NCI-H2107 (cell line): ENCODE measurements around the gene HPD.
"Not testable (repeated sequence)": the region's sequence is repeated elsewhere in the genome, so short reads cannot be mapped to it uniquely, and the experiment has no call there.

ENCODE experiments used
- DNase-seq: peaks from one replicate; lab custom pipeline; 2025; lab: John Stamatoyannopoulos, UW

Gene HPD

GRCh38 chr12:121861636-121862254 is 3.1 kb upstream of the HPD start:
- no peak for DNase-seq

GRCh38 chr12:121860699-121861098 is 2.0 kb upstream of the HPD start:
- not testable (repeated sequence) for DNase-seq

- DNase-seq = no peak
Measured at GRCh38 chr12:121860257-121860656, 1.6 kb upstream of the HPD start.

- DNase-seq = no peak
Measured at GRCh38 chr12:121858318-121858661, 369 bp downstream of the HPD start.

- DNase-seq = no peak
Measured at GRCh38 chr12:121857322-121858246, 1.1 kb downstream of the HPD start.

- not testable (repeated sequence) for DNase-seq
Measured at GRCh38 chr12:121852392-121852791, 6.3 kb downstream of the HPD start.

GRCh38 chr12:121849665-121850064 is 9.0 kb downstream of the HPD start:
- DNase-seq = no peak

GRCh38 chr12:121849211-121849610 is 9.4 kb downstream of the HPD start:
- DNase-seq = no peak

GRCh38 chr12:121845701-121846100 is 13.0 kb downstream of the HPD start:
- DNase-seq = no peak

GRCh38 chr12:121843236-121843982 is 15.2 kb downstream of the HPD start:
- DNase-seq = no peak

GRCh38 chr12:121839993-121840761 is 18.5 kb downstream of the HPD start:
- DNase-seq = no peak

GRCh38 chr12:121839106-121839992 is 19.3 kb downstream of the HPD start:
- DNase-seq = peak; percentile 98

- no peak for DNase-seq
Measured at GRCh38 chr12:121838126-121838525, 20.5 kb downstream of the HPD start.

- no peak for DNase-seq
Measured at GRCh38 chr12:121837680-121838079, 21.0 kb downstream of the HPD start.

GRCh38 chr12:121831571-121832245 is 27.0 kb downstream of the HPD start:
- no peak for DNase-seq

GRCh38 chr12:121830588-121831265 is 27.9 kb downstream of the HPD start:
- no peak for DNase-seq

- DNase-seq = no peak
Measured at GRCh38 chr12:121830134-121830533, 28.5 kb downstream of the HPD start.

- no peak for DNase-seq
Measured at GRCh38 chr12:121829250-121829918, 29.3 kb downstream of the HPD start.

GRCh38 chr12:121828826-121829225 is 29.8 kb downstream of the HPD start:
- no peak for DNase-seq
